ENCODE results near the gene RGL2.

RGL2 gene

DNA sequence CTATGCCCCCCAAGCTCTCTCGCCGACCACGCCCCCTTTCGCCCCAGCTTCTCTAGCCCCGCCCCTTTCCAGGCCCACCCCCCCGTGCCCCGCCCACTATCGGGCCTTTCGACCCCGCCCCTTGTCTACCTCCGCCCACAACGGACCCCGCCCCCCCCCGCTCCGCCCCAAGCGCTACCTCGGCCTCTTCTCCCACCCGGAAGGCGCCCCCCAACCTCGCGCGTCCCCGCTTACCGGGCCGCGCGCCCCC lies 18.6 kb upstream of the RGL2 start:
- H3K9ac ChIP-seq (ENCODE audit: low read depth in 1 of 2, low read length in 2 of 2): peak overlapping the region in 1 of 2 donors; percentile 28
- peaks cover 26 to 27% of the 10 kb centered on the region in 2 donors for H3K36me3 ChIP-seq (ENCODE audit: control insufficient read depth in 2 of 2, insufficient read depth in 2 of 2, low read length in 2 of 2)
- H3K4me3 ChIP-seq (ENCODE audit: low read length in 2 of 2): peak overlapping the region; percentile 70 to 77
- H3K4me1 ChIP-seq (ENCODE audit: control insufficient read depth in 2 of 2, insufficient read depth in 2 of 2, low read length in 2 of 2): peaks cover 53 to 57% of the 10 kb centered on the region in 2 donors
- no peaks in the 10 kb centered on the region for H3K27me3 ChIP-seq (ENCODE audit: control insufficient read depth in 2 of 2, insufficient read depth in 2 of 2, low read length in 2 of 2)
- peak overlapping the region; percentile 84 to 88 for H3K27ac ChIP-seq (ENCODE audit: low read depth in 2 of 2, low read length in 2 of 2)
- H3K9me3 ChIP-seq (ENCODE audit: control insufficient read depth in 2 of 2, low read length in 2 of 2): no peaks in the 10 kb centered on the region

DNA sequence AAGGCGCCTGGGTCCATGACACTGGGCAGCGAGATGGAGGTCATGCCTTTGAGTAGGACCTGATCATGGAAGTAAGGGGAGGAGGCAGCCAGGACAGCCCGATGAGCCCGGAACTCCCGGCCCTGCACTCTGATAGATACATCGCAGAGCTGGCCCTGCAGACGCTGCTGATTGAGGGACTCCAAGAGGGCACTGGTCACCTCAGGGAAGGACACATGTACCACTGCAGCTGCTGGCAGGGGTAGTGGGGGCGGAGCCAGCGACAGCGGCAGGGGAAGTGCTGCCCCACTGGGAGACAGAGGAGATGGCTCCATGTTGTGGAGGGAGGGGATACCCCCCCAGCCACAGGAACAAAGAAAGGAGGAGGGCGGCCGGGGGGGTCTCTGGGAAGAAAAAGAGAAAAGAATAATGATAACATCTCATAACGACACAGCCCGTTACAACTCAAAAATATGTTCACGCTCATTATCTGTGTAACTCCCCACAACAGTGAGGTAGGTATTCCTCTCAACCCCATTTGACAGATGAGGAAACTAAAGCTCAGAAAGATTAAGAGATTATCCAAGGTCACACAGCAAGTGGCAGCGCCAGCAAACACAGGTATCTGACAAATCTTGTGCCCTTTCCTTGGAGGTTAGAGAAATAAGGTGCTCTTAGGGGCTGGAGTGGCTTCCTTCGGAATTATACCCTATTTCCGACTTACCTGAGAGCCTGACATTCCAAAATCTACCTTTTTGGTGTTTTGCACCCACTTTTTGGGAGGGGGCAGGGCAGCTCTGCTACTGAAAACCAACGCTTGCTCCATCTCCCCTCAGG lies 18.1 kb upstream of the RGL2 start:
- Histone ChIP-seq H3K27ac (ENCODE audit: low read depth in 2 of 2, low read length in 2 of 2) (peak overlapping the region; percentile 28 to 32), H3K4me3 (ENCODE audit: low read length in 2 of 2) (peak overlapping the region; percentile 70 to 77), H3K36me3 (ENCODE audit: control insufficient read depth in 2 of 2, insufficient read depth in 2 of 2, low read length in 2 of 2) (peaks cover 26 to 27% of the 10 kb centered on the region in 2 donors), H3K9ac (ENCODE audit: low read depth in 1 of 2, low read length in 2 of 2) (peak overlapping the region in 1 of 2 donors; percentile 28), H3K4me1 (ENCODE audit: control insufficient read depth in 2 of 2, insufficient read depth in 2 of 2, low read length in 2 of 2) (peaks cover 53 to 59% of the 10 kb centered on the region in 2 donors), H3K9me3 (ENCODE audit: control insufficient read depth in 2 of 2, low read length in 2 of 2) (no peaks in the 10 kb centered on the region), H3K27me3 (ENCODE audit: control insufficient read depth in 2 of 2, insufficient read depth in 2 of 2, low read length in 2 of 2) (no peaks in the 10 kb centered on the region)

DNA sequence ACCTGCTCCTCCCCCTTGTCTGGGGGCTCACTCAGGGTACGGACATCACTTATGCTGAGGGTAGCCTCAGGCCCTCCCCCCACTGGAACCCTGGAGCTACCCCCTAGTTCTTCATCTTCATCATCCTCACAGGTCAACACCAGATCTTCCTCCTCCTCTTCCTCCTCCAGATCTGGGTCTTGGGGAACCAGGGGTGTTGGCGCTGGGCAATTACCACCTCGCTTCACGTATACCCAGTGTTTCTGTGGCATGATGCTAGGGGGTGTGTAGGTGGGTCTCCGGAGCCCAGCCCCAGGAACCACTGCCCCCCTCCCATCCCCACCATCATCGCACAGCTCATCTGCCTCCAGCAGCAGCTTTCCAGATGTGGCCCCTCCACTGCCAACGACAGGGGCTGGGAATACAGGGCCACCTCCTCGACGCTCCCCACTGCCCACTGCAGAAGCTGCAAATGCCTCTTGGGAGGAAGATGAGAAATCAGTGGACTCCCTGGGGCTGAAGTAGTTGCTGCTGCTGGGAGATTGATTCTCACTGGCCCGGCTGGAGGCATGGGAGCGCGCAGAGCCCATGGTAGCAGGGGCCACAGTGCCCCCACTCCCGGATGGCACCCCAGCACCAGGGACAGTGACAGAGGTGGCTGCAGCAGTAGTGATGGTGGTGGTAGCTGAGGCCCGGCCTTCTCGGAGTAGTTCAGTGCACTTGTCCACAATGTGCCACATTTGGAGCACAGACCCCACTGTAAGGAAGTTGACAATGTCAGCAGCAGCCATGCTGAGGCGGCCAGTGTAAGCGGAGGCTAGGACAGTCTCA lies 17.3 kb upstream of the RGL2 start:
- peaks cover 51 to 56% of the 10 kb centered on the region in 2 donors for H3K4me1 ChIP-seq (ENCODE audit: control insufficient read depth in 2 of 2, insufficient read depth in 2 of 2, low read length in 2 of 2)
- H3K9me3 ChIP-seq (ENCODE audit: control insufficient read depth in 2 of 2, low read length in 2 of 2): no peaks in the 10 kb centered on the region
- no peak overlapping the region for H3K9ac ChIP-seq (ENCODE audit: low read depth in 1 of 2, low read length in 2 of 2)
- no peak overlapping the region for H3K27ac ChIP-seq (ENCODE audit: low read depth in 2 of 2, low read length in 2 of 2)
- H3K27me3 ChIP-seq (ENCODE audit: control insufficient read depth in 2 of 2, insufficient read depth in 2 of 2, low read length in 2 of 2): no peaks in the 10 kb centered on the region
- peaks cover 25 to 26% of the 10 kb centered on the region in 2 donors for H3K36me3 ChIP-seq (ENCODE audit: control insufficient read depth in 2 of 2, insufficient read depth in 2 of 2, low read length in 2 of 2)
- H3K4me3 ChIP-seq (ENCODE audit: low read length in 2 of 2): peak overlapping the region in 1 of 2 donors; percentile 100

DNA sequence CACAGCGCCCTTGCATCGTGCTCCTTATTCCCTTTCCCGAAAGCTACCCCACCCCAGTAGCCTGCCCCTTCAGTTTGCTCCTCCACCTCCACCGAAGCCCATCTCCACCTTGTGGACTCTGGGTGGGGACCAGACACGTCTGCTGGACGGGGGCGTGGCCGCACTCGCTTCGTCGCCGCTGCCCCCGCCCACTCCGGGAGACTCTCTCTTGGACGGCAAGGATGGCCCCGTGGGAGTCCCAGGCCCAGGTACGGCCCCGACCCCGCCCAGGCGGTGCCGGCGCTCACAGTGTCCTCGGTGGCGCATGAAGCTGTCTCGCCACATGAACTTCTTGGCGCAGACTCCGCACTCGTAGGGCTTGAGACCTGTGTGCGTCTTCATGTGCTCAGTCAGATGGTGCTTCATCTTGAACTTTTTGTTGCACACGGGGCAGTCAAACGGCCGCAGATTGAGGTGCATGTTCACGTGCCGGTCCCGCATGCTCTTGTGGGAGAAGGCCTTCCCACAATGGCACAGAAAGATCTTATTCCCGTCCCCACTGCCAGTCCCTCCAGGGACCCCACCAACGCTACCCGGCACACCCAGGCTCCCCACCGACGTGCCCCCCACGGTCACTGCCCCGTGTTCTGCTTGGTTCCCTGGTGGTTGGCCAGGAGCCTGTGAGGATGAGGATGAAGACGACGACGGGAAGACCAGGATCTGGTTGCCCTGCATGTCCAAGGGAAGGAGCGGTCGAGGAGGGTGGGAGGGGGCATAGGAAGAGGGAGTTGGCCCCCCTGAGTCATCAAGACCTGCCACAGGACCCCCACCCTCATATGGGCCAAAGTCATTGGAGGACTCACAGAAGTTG lies 16.4 kb upstream of the RGL2 start:
- H3K4me3 ChIP-seq (ENCODE audit: low read length in 2 of 2): peak overlapping the region; percentile 97 to 100
- H3K9me3 ChIP-seq (ENCODE audit: control insufficient read depth in 2 of 2, low read length in 2 of 2): no peaks in the 10 kb centered on the region
- H3K27me3 ChIP-seq (ENCODE audit: control insufficient read depth in 2 of 2, insufficient read depth in 2 of 2, low read length in 2 of 2): no peaks in the 10 kb centered on the region
- peaks cover 45 to 49% of the 10 kb centered on the region in 2 donors for H3K4me1 ChIP-seq (ENCODE audit: control insufficient read depth in 2 of 2, insufficient read depth in 2 of 2, low read length in 2 of 2)
- H3K27ac ChIP-seq (ENCODE audit: low read depth in 2 of 2, low read length in 2 of 2): peak overlapping the region; percentile 99
- H3K36me3 ChIP-seq (ENCODE audit: control insufficient read depth in 2 of 2, insufficient read depth in 2 of 2, low read length in 2 of 2): peaks cover 16 to 18% of the 10 kb centered on the region in 2 donors
- H3K9ac ChIP-seq (ENCODE audit: low read depth in 1 of 2, low read length in 2 of 2): peak overlapping the region; percentile 99 to 100

DNA sequence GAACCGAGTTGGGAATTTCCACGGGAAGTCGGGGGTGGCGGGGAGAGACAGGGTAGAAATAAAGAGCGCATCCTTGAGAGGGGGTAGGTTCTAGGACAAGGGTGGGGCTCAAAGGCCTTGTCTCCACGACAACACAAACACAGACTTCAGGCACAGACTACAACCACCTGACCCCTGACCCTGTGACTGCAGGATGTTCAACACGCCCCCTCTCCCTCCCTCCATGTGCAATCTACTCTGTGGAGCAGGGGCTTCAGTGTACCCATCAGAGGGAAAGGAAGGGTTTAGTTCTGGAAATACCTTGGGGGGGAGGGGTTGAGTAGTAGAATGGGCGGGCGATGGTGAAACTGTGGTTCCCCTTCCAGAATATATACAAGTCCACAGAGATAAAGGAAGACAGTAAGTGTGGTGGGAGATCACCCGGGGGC lies 15.8 kb upstream of the RGL2 start:
- peaks cover 44 to 45% of the 10 kb centered on the region in 2 donors for H3K4me1 ChIP-seq (ENCODE audit: control insufficient read depth in 2 of 2, insufficient read depth in 2 of 2, low read length in 2 of 2)
- peaks cover 11 to 12% of the 10 kb centered on the region in 2 donors for H3K36me3 ChIP-seq (ENCODE audit: control insufficient read depth in 2 of 2, insufficient read depth in 2 of 2, low read length in 2 of 2)
- H3K9me3 ChIP-seq (ENCODE audit: control insufficient read depth in 2 of 2, low read length in 2 of 2): no peaks in the 10 kb centered on the region
- H3K27me3 ChIP-seq (ENCODE audit: control insufficient read depth in 2 of 2, insufficient read depth in 2 of 2, low read length in 2 of 2): no peaks in the 10 kb centered on the region
- peak overlapping the region; percentile 99 for H3K27ac ChIP-seq (ENCODE audit: low read depth in 2 of 2, low read length in 2 of 2)
- peak overlapping the region; percentile 99 to 100 for H3K9ac ChIP-seq (ENCODE audit: low read depth in 1 of 2, low read length in 2 of 2)
- peak overlapping the region; percentile 97 to 100 for H3K4me3 ChIP-seq (ENCODE audit: low read length in 2 of 2)

DNA sequence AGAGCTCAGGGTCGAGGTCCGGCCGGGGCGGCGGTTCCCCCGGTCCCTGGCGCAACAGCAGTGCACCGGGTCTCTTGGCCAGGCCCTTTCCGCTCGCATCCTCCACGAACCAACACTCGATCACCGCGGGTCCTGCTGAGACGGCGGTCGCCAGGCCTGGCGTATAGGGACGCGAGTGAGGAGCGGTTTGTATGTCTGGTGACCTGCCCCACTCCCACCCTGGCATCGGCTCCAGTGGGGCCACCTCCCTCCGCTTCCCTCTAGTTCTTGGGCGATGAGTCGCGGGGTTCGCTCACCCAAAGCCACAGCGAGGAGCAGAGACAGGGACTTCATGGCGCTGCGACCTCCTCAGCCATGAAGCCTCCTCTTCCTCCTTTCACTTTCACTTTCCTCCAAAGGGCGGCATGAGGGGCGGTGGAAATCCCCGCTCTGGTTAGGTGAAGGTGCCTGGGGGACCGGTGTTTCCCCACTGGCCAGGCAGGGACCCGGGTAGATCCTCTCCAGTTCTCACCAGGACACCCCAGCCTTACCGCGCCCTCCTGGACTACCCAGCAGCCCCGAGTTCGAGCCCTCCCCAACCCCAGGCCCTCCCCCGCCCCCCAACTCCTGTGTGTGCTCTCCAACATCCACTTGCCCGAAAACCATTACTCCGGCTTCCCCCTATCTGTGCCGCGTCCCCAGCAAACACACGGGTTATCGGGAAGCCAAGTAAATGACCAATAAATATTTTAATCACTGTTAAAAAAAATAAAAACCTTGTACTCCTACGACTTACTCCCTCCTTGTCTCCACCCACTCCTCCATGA lies 15.2 kb upstream of the RGL2 start, which contains the start of gene TAPBP:
Gene TAPBP, minus strand, starts transcription at position 370 of the 806 bp plus-strand sequence. Its CDS starts 37 bp downstream, at position 333.
- Histone ChIP-seq H3K4me1 (ENCODE audit: control insufficient read depth in 2 of 2, insufficient read depth in 2 of 2, low read length in 2 of 2) (peaks cover 39 to 45% of the 10 kb centered on the region in 2 donors), H3K9ac (ENCODE audit: low read depth in 1 of 2, low read length in 2 of 2) (peak within 1 kb of the TSS; percentile 99 to 100), H3K27ac (ENCODE audit: low read depth in 2 of 2, low read length in 2 of 2) (peak within 1 kb of the TSS; percentile 99), H3K27me3 (ENCODE audit: control insufficient read depth in 2 of 2, insufficient read depth in 2 of 2, low read length in 2 of 2) (no peaks in the 10 kb centered on the region), H3K36me3 (ENCODE audit: control insufficient read depth in 2 of 2, insufficient read depth in 2 of 2, low read length in 2 of 2) (peaks cover 5 to 6% of the 10 kb centered on the region in 2 donors), H3K9me3 (ENCODE audit: control insufficient read depth in 2 of 2, low read length in 2 of 2) (no peaks in the 10 kb centered on the region), H3K4me3 (ENCODE audit: low read length in 2 of 2) (peak within 1 kb of the TSS; percentile 97 to 100)

DNA sequence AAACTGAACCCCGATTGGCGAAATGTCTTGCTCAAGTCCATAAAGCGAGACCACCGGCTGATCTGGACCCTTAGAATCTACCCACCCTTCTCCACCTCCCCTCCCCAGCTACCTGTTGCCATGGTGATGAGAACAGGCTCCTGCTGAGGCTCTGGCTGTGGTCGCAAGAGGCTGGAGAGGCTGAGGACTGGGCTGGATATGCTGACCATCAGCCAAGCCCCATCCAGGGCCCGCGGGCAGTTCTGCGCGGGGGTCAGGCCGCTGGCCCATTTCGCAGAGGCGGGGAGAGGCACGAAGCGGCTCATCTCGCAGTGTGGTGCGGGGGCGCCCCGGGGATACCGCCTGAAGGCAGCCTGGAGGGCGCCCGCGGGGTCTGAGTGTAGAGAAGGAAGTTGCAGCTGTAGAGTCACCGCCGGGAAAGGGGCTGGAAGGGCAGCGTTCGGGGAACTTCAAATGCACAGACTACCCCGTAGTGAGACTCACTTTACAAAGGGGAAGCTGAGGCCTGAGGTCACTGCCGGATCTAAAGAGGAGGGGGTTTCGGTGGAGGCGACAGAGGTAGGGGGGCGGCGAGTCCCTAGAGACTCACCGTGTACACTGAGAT lies 14.5 kb upstream of the RGL2 start:
- Histone ChIP-seq H3K27ac (ENCODE audit: low read depth in 2 of 2, low read length in 2 of 2) (peak overlapping the region; percentile 99), H3K36me3 (ENCODE audit: control insufficient read depth in 2 of 2, insufficient read depth in 2 of 2, low read length in 2 of 2) (peaks cover 2 to 3% of the 10 kb centered on the region in 2 donors), H3K9me3 (ENCODE audit: control insufficient read depth in 2 of 2, low read length in 2 of 2) (no peaks in the 10 kb centered on the region), H3K9ac (ENCODE audit: low read depth in 1 of 2, low read length in 2 of 2) (peak overlapping the region; percentile 99 to 100), H3K4me3 (ENCODE audit: low read length in 2 of 2) (peak overlapping the region; percentile 97 to 100), H3K27me3 (ENCODE audit: control insufficient read depth in 2 of 2, insufficient read depth in 2 of 2, low read length in 2 of 2) (no peaks in the 10 kb centered on the region), H3K4me1 (ENCODE audit: control insufficient read depth in 2 of 2, insufficient read depth in 2 of 2, low read length in 2 of 2) (peaks cover 32 to 38% of the 10 kb centered on the region in 2 donors)

DNA sequence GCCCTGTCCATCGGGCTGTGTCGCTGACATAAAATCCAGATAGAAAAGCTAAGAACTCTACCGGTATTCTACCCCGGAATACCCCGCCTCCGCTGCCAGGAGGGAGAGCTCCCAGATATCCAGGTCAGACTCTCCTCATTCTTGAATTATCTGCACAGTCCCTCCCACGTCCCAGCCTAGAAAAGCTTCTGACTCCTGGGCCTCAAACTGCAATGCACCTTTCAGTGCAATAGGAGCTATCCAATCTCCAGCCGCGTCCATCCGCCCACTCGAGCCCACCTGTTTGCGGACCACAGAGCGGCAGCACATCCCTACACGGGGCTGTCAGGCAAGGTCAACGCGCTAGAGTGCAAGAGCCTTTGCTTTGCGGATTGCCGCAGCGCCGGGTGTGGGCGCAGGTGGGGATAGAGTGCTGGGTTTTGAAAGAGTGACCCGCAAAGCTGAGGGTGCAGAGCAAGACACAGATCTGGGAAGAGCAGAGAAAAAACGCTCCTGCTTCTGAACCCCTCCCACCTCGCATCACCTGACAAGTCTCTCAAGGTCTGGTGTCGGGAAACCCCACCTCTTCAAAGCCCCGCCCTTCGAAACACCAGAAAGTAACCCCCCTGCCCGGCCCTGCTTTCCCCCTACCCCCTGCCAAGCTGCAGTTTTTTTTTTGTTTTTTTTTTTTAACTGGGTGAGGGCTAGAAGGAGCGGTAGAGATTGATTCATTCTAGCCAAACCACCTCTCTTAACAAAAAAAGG lies 13.8 kb upstream of the RGL2 start:
- H3K27ac ChIP-seq (ENCODE audit: low read depth in 2 of 2, low read length in 2 of 2): peak overlapping the region; percentile 99
- H3K9ac ChIP-seq (ENCODE audit: low read depth in 1 of 2, low read length in 2 of 2): peak overlapping the region; percentile 99 to 100
- H3K36me3 ChIP-seq (ENCODE audit: control insufficient read depth in 2 of 2, insufficient read depth in 2 of 2, low read length in 2 of 2): peaks cover 2 to 4% of the 10 kb centered on the region in 2 donors
- H3K9me3 ChIP-seq (ENCODE audit: control insufficient read depth in 2 of 2, low read length in 2 of 2): no peaks in the 10 kb centered on the region
- peaks cover 30 to 38% of the 10 kb centered on the region in 2 donors for H3K4me1 ChIP-seq (ENCODE audit: control insufficient read depth in 2 of 2, insufficient read depth in 2 of 2, low read length in 2 of 2)
- peak overlapping the region; percentile 97 to 100 for H3K4me3 ChIP-seq (ENCODE audit: low read length in 2 of 2)
- H3K27me3 ChIP-seq (ENCODE audit: control insufficient read depth in 2 of 2, insufficient read depth in 2 of 2, low read length in 2 of 2): no peaks in the 10 kb centered on the region

Measured in mucosa of rectum (tissue), 2 donors.